GM12872 (cell line): ENCODE measurements around the gene GLG1.

Experiments
- CTCF ChIP-seq: IDR thresholded peaks from 3 replicates; pipeline ENCODE4 v1.5.1; 2011; ENCODE audit warnings: low read depth, mild to moderate bottlenecking, low read length, moderate library complexity; ENCODE audit not compliant: insufficient read depth

GLG1 gene

DNA sequence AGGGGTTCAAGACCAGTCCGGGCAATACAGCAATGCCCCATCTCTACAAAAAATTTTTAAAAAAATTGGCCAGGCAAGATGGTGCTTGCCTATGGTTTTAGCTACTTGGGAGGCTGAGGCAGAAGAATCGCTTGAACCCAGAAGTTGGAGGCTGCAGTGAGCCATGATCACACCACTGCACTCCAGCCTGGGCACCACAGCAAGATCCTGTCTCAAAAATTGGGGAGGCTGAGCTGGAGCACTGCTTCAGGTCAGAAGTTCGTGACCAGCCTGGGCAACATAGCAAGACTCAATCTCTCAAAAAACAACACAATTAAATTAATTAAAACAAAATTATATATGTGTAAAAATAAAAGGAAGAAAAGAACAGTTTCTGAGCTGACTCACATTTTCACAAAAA is 110.9 kb downstream of the GLG1 start:
- TF ChIP-seq CTCF, result no peak

- TF ChIP-seq CTCF, result no peak
These were observed 113.9 kb downstream of the GLG1 start for GRCh38 chr16:74492976-74493375.

GRCh38 chr16:74487634-74488495 is 119.0 kb downstream of the GLG1 start:
- no peak for TF ChIP-seq CTCF

DNA sequence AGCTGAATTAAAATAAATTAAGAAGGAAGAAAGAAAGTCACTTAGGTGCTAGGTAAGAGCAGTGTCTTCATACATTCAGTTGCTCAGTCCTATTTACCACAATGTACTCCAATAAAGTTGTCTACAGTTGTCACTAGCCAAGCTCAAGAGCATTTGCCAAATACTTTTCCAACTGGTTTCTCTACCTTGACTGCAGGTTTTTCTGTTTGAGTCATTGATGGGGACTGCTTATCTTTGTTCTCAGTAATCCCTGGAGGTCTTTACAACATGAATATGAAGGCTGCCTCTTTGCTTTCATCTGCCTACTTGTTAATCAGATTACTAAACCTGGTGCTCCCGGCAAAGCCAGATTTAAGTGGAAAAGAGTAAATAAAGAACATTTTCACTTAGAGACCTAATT is 121.0 kb downstream of the GLG1 start:
- no peak for TF ChIP-seq CTCF

GRCh38 chr16:74480150-74481029 is 126.5 kb downstream of the GLG1 start:
- TF ChIP-seq CTCF, result no peak

DNA sequence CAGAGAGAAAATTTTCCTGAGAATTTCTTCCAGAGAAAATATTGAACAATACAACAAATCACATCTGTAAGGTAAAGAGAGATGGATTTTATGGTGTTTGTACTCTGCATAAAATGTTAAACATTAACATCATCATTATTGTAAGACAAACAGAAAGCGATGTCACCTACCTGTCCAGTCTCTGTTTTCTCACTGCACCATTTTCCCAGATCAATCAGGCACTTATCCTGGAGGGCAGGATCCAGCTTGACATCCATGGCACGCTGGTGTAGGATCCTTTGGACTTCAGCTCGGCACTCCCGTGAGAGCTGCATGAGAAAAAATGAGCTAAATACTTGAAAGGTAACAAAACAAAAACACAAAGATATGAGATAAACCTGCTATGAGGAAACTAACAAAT is 129.7 kb downstream of the GLG1 start:
- TF ChIP-seq CTCF, result no peak

GRCh38 chr16:74474416-74474815 is 132.5 kb downstream of the GLG1 start:
- no peak for TF ChIP-seq CTCF
